ENCODE results near the gene SLC6A15. TPM values are rescaled to one million over a fixed set of nuclear protein-coding genes. Genes with fewer than 3 reads are reported as not detected.

Gene SLC6A15
- total and polyA plus RNA-seq, 2 of the 8 experiments (the other 6 are each of a cell fraction or from before 2014, with no cell fraction given) = 3.1 to 42.0 TPM

DNA sequence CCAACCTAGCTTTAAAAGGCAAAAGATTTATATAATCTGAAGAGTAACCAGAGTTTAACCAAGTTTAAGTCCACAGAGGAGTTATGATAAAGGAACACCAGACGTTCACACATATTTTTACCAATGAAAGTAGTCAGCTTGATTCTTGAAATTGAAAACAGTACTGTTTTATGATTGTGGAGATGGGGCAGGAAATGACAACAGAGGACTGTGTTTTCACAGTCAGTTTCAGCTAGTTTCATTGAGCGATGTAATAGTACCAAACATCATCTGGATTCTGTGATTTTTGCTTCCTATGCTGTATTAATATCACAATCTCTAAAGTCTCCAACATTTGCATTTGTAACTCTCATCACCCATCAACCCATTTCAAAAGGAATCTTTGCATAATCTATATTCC is 34.2 kb upstream of the SLC6A15 start (continued):
- TF ChIP-seq, protein P1, sequence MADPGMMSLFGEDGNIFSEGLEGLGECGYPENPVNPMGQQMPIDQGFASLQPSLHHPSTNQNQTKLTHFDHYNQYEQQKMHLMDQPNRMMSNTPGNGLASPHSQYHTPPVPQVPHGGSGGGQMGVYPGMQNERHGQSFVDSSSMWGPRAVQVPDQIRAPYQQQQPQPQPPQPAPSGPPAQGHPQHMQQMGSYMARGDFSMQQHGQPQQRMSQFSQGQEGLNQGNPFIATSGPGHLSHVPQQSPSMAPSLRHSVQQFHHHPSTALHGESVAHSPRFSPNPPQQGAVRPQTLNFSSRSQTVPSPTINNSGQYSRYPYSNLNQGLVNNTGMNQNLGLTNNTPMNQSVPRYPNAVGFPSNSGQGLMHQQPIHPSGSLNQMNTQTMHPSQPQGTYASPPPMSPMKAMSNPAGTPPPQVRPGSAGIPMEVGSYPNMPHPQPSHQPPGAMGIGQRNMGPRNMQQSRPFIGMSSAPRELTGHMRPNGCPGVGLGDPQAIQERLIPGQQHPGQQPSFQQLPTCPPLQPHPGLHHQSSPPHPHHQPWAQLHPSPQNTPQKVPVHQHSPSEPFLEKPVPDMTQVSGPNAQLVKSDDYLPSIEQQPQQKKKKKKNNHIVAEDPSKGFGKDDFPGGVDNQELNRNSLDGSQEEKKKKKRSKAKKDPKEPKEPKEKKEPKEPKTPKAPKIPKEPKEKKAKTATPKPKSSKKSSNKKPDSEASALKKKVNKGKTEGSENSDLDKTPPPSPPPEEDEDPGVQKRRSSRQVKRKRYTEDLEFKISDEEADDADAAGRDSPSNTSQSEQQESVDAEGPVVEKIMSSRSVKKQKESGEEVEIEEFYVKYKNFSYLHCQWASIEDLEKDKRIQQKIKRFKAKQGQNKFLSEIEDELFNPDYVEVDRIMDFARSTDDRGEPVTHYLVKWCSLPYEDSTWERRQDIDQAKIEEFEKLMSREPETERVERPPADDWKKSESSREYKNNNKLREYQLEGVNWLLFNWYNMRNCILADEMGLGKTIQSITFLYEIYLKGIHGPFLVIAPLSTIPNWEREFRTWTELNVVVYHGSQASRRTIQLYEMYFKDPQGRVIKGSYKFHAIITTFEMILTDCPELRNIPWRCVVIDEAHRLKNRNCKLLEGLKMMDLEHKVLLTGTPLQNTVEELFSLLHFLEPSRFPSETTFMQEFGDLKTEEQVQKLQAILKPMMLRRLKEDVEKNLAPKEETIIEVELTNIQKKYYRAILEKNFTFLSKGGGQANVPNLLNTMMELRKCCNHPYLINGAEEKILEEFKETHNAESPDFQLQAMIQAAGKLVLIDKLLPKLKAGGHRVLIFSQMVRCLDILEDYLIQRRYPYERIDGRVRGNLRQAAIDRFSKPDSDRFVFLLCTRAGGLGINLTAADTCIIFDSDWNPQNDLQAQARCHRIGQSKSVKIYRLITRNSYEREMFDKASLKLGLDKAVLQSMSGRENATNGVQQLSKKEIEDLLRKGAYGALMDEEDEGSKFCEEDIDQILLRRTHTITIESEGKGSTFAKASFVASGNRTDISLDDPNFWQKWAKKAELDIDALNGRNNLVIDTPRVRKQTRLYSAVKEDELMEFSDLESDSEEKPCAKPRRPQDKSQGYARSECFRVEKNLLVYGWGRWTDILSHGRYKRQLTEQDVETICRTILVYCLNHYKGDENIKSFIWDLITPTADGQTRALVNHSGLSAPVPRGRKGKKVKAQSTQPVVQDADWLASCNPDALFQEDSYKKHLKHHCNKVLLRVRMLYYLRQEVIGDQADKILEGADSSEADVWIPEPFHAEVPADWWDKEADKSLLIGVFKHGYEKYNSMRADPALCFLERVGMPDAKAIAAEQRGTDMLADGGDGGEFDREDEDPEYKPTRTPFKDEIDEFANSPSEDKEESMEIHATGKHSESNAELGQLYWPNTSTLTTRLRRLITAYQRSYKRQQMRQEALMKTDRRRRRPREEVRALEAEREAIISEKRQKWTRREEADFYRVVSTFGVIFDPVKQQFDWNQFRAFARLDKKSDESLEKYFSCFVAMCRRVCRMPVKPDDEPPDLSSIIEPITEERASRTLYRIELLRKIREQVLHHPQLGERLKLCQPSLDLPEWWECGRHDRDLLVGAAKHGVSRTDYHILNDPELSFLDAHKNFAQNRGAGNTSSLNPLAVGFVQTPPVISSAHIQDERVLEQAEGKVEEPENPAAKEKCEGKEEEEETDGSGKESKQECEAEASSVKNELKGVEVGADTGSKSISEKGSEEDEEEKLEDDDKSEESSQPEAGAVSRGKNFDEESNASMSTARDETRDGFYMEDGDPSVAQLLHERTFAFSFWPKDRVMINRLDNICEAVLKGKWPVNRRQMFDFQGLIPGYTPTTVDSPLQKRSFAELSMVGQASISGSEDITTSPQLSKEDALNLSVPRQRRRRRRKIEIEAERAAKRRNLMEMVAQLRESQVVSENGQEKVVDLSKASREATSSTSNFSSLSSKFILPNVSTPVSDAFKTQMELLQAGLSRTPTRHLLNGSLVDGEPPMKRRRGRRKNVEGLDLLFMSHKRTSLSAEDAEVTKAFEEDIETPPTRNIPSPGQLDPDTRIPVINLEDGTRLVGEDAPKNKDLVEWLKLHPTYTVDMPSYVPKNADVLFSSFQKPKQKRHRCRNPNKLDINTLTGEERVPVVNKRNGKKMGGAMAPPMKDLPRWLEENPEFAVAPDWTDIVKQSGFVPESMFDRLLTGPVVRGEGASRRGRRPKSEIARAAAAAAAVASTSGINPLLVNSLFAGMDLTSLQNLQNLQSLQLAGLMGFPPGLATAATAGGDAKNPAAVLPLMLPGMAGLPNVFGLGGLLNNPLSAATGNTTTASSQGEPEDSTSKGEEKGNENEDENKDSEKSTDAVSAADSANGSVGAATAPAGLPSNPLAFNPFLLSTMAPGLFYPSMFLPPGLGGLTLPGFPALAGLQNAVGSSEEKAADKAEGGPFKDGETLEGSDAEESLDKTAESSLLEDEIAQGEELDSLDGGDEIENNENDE (IDR thresholded peaks at IDR 0.05; ENCODE audit: insufficient replicate concordance, low read length) = no peak
- TF ChIP-seq BACH1 (IDR thresholded peaks at IDR 0.05; ENCODE audit: low read length) (no peak), TCF12 (IDR thresholded peaks at IDR 0.05; ENCODE audit: low read depth, low read length) (no peak), GTF2F1 (IDR thresholded peaks at IDR 0.05; ENCODE audit: borderline replicate concordance, low read depth, low read length) (no peak), EP300 (IDR thresholded peaks at IDR 0.05; ENCODE audit: borderline replicate concordance in 1 of 2, low read depth in 2 of 2, low read length in 2 of 2) (no peak), KDM5A (IDR thresholded peaks at IDR 0.05; ENCODE audit: low read length) (no peak), SRF (IDR thresholded peaks at IDR 0.05; ENCODE audit: low read depth, low read length) (no peak), MAFK (IDR thresholded peaks at IDR 0.05; ENCODE audit: low read depth, low read length) (no peak)
